HG03342 (cell line): ENCODE measurements around the gene PGAP2.

Experiments
- ATAC-seq: cut with Tn5 transposase; IDR thresholded peaks from one replicate; pipeline ENCODE4 v1.9.1; 2021; ENCODE audit warnings: mild to moderate bottlenecking, moderate library complexity; ENCODE audit not compliant: unreplicated experiment

The PGAP2 gene

GRCh38 chr11:3831378-3832239 is 23.2 kb downstream of the PGAP2 start:
- no peak for ATAC-seq

- no peak for ATAC-seq
These were observed 24.5 kb downstream of the PGAP2 start for GRCh38 chr11:3832816-3833215.

GRCh38 chr11:3833449-3833848 is 25.1 kb downstream of the PGAP2 start:
- no peak for ATAC-seq

GRCh38 chr11:3834349-3834663 is 25.9 kb downstream of the PGAP2 start:
- ATAC-seq, result no peak

GRCh38 chr11:3834664-3835461 is 26.5 kb downstream of the PGAP2 start:
- ATAC-seq, result no peak

GRCh38 chr11:3835751-3836150 is 27.4 kb downstream of the PGAP2 start:
- no peak for ATAC-seq

- ATAC-seq, result no peak
These were observed 28.5 kb downstream of the PGAP2 start for GRCh38 chr11:3836903-3837302.

- ATAC-seq, result no peak
These were observed 29.4 kb downstream of the PGAP2 start for GRCh38 chr11:3837793-3838192.

GRCh38 chr11:3838504-3838903 is 30.1 kb downstream of the PGAP2 start:
- ATAC-seq, result no peak

GRCh38 chr11:3840004-3840869 is 31.9 kb downstream of the PGAP2 start:
- ATAC-seq, result no peak

- peak; percentile 47 for ATAC-seq
These were observed 32.6 kb downstream of the PGAP2 start, which contains the start of gene RHOG for GRCh38 chr11:3840870-3841425. RHOG (minus strand) TSS chr11:3840959; CDS start chr11:3828138, 12,821 bp downstream.

- ATAC-seq, result peak; percentile 59
These were observed 33.3 kb downstream of the PGAP2 start for GRCh38 chr11:3841426-3842350.

GRCh38 chr11:3843326-3843725 is 35.0 kb downstream of the PGAP2 start:
- ATAC-seq, result no peak

- ATAC-seq, result no peak
These were observed 36.9 kb downstream of the PGAP2 start for GRCh38 chr11:3845246-3845645.

- no peak for ATAC-seq
These were observed 37.3 kb downstream of the PGAP2 start for GRCh38 chr11:3845670-3846069.

- no peak for ATAC-seq
These were observed 41.0 kb downstream of the PGAP2 start for GRCh38 chr11:3849297-3849874.

- no peak for ATAC-seq
These were observed 45.1 kb downstream of the PGAP2 start for GRCh38 chr11:3853545-3853842.

- peak; percentile 39 for ATAC-seq
These were observed 45.7 kb downstream of the PGAP2 start for GRCh38 chr11:3853899-3854659.

- ATAC-seq, result no peak
These were observed 46.3 kb downstream of the PGAP2 start for GRCh38 chr11:3854660-3854976.
